ENCODE measurements around the gene R3HDM2. TPM values are rescaled to one million over a fixed set of nuclear protein-coding genes. Genes with fewer than 3 reads are reported as not detected.

R3HDM2 gene
- total RNA-seq, 1 donor from 2014 or later, result 20.3 TPM

DNA sequence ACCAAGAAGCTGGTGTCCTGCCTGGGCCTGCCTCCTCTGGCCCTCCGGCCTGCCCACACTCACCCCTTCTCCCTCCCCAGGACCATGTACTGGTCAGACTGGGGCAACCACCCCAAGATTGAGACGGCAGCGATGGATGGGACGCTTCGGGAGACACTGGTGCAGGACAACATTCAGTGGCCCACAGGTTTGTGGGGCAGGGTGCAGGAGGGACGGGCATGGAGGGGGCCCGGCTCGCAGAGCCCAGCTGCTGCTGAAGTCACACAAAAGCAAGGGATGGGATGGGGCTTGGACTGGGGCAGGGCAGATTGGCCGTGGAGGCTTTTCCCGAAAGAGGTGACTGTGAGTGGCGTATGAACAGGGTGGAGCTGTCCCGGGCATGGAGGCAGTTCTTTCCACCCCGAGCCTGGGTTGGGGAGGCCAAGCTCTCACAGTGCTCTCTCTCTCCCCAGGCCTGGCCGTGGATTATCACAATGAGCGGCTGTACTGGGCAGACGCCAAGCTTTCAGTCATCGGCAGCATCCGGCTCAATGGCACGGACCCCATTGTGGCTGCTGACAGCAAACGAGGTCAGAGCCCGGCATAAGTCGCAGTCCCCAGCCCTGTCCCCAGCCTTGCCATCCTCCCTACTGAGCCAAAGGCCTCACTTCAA lies 222.1 kb downstream of the R3HDM2 start:
- no peak for DNase-seq (ENCODE audit: low read depth)

DNA sequence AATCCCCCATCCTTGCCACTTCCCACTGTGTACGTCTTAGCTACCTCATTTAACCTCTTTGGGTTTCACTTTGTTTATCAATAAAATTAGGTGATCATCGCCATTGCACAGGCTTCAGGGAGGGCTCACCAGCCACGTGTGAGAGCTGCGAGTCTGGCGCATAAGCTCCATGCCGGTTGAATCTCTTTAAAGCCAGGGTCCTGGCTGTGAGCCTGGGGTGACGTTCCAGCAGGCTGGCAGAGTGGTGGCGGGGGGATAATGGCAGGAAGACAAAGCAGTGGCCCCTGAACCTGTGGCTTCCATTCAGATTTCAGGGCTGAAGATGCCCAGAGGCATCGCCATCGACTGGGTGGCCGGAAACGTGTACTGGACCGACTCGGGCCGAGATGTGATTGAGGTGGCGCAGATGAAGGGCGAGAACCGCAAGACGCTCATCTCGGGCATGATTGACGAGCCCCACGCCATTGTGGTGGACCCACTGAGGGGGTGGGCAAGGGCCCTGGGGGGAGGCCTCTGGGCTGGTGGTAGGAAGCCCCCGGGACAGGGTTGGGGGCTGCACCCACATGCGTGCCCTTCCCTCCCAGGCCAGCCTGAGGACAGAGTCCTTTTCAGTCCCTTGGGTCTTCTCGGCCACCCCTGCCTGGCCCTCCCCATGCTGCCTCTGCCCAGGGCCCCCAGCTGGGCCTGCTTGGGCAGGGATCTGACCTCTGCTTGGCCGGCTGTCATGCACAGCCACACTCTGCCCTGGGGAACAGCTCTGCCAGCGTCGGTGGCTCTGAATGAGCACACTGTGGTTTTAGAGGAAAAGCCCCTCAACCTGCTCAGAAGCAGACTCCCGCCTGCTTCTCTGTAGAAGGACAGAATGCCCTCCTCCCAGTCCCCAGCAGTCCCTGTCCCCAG lies 222.9 kb downstream of the R3HDM2 start:
- DNase-seq (ENCODE audit: low read depth), result no peak

DNA sequence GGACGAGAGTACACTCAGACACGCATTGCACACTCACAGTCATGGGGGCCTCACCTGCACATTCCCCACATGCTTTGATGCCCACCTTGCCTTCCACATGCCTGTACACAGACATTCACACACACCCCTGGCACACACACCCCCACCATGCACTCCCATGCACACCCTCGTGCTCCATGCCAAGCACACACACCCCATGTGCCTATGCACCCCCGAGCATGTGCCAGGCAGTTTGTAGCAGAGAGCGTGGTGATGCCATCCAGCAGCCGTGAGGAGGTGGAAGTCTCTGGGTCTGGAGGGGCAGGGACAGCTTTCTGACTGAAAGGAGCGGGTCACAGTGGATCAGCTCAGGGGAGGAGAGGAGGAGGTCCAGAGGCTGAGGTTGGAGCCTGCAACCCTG lies 224.9 kb downstream of the R3HDM2 start:
- DNase-seq (ENCODE audit: low read depth), result no peak

DNA sequence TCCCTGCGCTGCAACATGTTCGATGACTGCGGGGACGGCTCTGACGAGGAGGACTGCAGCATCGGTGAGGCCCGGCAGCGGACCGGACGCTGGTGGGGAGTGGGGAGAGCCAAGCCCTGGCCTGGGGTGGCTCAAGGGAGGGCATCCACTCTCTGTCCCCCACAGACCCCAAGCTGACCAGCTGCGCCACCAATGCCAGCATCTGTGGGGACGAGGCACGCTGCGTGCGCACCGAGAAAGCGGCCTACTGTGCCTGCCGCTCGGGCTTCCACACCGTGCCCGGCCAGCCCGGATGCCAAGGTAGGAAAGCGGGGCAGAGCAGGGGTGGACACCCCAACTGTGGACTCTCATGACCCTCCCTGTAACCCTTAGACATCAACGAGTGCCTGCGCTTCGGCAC lies 225.7 kb downstream of the R3HDM2 start:
- no peak for DNase-seq (ENCODE audit: low read depth)

DNA sequence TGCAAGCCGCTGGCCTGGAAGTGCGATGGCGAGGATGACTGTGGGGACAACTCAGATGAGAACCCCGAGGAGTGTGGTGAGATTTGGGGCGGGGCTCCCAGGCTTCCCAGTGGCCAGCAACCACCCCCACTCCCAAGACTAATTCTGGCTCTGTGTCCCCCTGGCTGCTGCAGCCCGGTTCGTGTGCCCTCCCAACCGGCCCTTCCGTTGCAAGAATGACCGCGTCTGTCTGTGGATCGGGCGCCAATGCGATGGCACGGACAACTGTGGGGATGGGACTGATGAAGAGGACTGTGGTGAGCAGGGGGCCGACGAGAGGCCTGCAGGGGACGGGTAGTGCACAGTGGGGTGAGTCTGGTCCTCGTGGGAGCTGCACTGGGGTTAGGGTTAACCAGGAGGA lies 226.4 kb downstream of the R3HDM2 start:
- no peak for DNase-seq (ENCODE audit: low read depth)

DNA sequence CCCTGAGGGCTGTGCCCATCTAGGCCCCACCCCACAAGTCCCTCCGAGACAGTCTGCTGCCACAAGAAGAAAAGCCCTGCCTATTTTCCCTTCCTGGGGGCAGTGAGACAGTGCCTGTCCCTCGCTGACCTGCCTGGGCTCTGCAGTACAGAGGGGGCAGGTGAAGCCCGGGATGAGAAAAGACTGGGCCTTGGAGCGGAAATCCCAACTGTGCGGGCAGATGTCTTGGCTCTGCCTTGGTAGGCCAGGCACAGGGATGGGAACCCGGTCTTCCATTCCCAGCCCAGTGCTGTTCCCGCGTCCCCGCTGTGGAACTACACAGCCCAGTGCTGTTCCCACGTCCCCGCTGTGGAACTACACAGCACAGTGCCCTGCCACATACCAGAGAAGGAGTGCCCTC lies 227.1 kb downstream of the R3HDM2 start:
- DNase-seq (ENCODE audit: low read depth), result no peak

Other genes with a start within 250 kb of the R3HDM2 start
- gene NXPH4, start 214.2 kb downstream of the R3HDM2 start, total RNA-seq, result 2.4 and 4.3 TPM in 2 replicates
- gene SHMT2, start 201.3 kb downstream of the R3HDM2 start, total RNA-seq, result 147 and 153 TPM in 2 replicates
- 594 and 728 TPM in 2 replicates for gene STAC3, start 179.9 kb downstream of the R3HDM2 start, total RNA-seq
- not detected in 2 replicates for gene INHBC, start 3.7 kb upstream of the R3HDM2 start, total RNA-seq
- gene INHBE, start 24.3 kb upstream of the R3HDM2 start, total RNA-seq, result 12.2 and 15.7 TPM in 2 replicates
- 0.56 and 0.78 TPM in 2 replicates for gene GLI1, start 28.7 kb upstream of the R3HDM2 start, total RNA-seq
- 9.8 and 14.7 TPM in 2 replicates for gene ARHGAP9, start 48.8 kb upstream of the R3HDM2 start, total RNA-seq
- gene MARS1, start 57.0 kb upstream of the R3HDM2 start, total RNA-seq, result 131 and 146 TPM in 2 replicates
- gene DDIT3, start 89.5 kb upstream of the R3HDM2 start, total RNA-seq, result 30.0 and 37.1 TPM in 2 replicates
- gene MBD6, start 91.8 kb upstream of the R3HDM2 start, total RNA-seq, result 6.3 and 8.2 TPM in 2 replicates
- 170 and 179 TPM in 2 replicates for gene DCTN2, start 116.1 kb upstream of the R3HDM2 start, total RNA-seq
- not detected in 2 replicates for gene KIF5A, start 119.0 kb upstream of the R3HDM2 start, total RNA-seq
- 15.4 and 20.2 TPM in 2 replicates for gene PIP4K2C, start 160.1 kb upstream of the R3HDM2 start, total RNA-seq
- gene DTX3, start 173.8 kb upstream of the R3HDM2 start, total RNA-seq, result 22.1 and 22.5 TPM in 2 replicates
- 8.6 and 12.4 TPM in 2 replicates for gene ARHGEF25, start 180.4 kb upstream of the R3HDM2 start, total RNA-seq
- gene B4GALNT1, start 202.2 kb upstream of the R3HDM2 start, total RNA-seq, result 2.5 and 3.4 TPM in 2 replicates